Naive thymus-derived CD8-positive, alpha-beta T cell (primary cell): ENCODE data around the gene METTL15. TPM values are rescaled to one million over a fixed set of nuclear protein-coding genes. Genes with fewer than 3 reads are reported as not detected.

Experiments
- polyA plus RNA-seq, 3 donors: library from polyadenylated mRNA; unstranded; fragments of 300-500 nt; fragmentation: Illumina TruSeq; gene quantifications; one replicate each; pipeline ENCODE4 v1.2.3, GENCODE V29; 2021
- total RNA-seq, 8 experiments: library from RNA in 2 of 8; stranded (reverse) in 2 of 8; gene quantifications; one replicate each; pipeline ENCODE4 v1.2.3 and lab custom pipeline; 2021 to 2026

The METTL15 gene
- total and polyA plus RNA-seq, 5 experiments from 2014 or later = 4.4 to 14.0 (median 7.1) TPM

Other genes with a start within 250 kb of the METTL15 start
- under 1 TPM; 0.39 to 0.52 TPM for gene KIF18A, start 232 bp upstream of the METTL15 start, total RNA-seq
- gene KIF18A, start 232 bp upstream of the METTL15 start, polyA plus RNA-seq = 1 to 10 TPM in 1 of 3 donors, under 1 TPM in 2; 0.20 to 1.2 (median 0.41) TPM